CD4-positive, alpha-beta T cell treated with Interleukin-17A for 1 hour (primary cell): Measurements from ENCODE around the gene MAPT.
"Not testable (repeated sequence)": the region's sequence is repeated elsewhere in the genome, so short reads cannot be mapped to it uniquely, and the experiment has no call there.

Experiments used
- DNase-seq: peaks from one replicate; pipeline ENCODE4 v3.0.0-alpha.2; 2020

Gene MAPT

GRCh38 chr17:45956746-45957145, 62.4 kb downstream of the MAPT start:
- DNase-seq = not testable (repeated sequence)

GRCh38 chr17:45958307-45958706, 64.0 kb downstream of the MAPT start:
- no peak for DNase-seq

GRCh38 chr17:45958994-45959665, 64.8 kb downstream of the MAPT start:
- no peak for DNase-seq

- DNase-seq = no peak
Measured at GRCh38 chr17:45960311-45960710, 66.0 kb downstream of the MAPT start.

GRCh38 chr17:45961206-45961605, 66.9 kb downstream of the MAPT start:
- no peak for DNase-seq

- no peak for DNase-seq
Measured at GRCh38 chr17:45962221-45962972, 68.0 kb downstream of the MAPT start.

- no peak for DNase-seq
Measured at GRCh38 chr17:45963283-45963682, 68.9 kb downstream of the MAPT start.

GRCh38 chr17:45963889-45964288, 69.5 kb downstream of the MAPT start:
- no peak for DNase-seq

GRCh38 chr17:45964634-45965033, 70.3 kb downstream of the MAPT start:
- no peak for DNase-seq

- DNase-seq = no peak
Measured at GRCh38 chr17:45965812-45966211, 71.5 kb downstream of the MAPT start.

- no peak for DNase-seq
Measured at GRCh38 chr17:45966606-45967280, 72.4 kb downstream of the MAPT start.

GRCh38 chr17:45967378-45967777, 73.0 kb downstream of the MAPT start:
- no peak for DNase-seq

GRCh38 chr17:45968732-45969131, 74.4 kb downstream of the MAPT start:
- no peak for DNase-seq

GRCh38 chr17:45969726-45970125, 75.4 kb downstream of the MAPT start:
- no peak for DNase-seq

GRCh38 chr17:45970659-45971058, 76.3 kb downstream of the MAPT start:
- no peak for DNase-seq

GRCh38 chr17:45971698-45972141, 77.4 kb downstream of the MAPT start:
- no peak for DNase-seq

GRCh38 chr17:45972531-45972930, 78.2 kb downstream of the MAPT start:
- no peak for DNase-seq

- no peak for DNase-seq
Measured at GRCh38 chr17:45973099-45973780, 78.9 kb downstream of the MAPT start.

- no peak for DNase-seq
Measured at GRCh38 chr17:45973946-45974859, 79.8 kb downstream of the MAPT start.

- no peak for DNase-seq
Measured at GRCh38 chr17:45974916-45975630, 80.7 kb downstream of the MAPT start.

GRCh38 chr17:45975640-45976295, 81.4 kb downstream of the MAPT start:
- no peak for DNase-seq
